H1 (cell line): Measurements from ENCODE around the gene PHF24.

Source experiments
- EZH2 ChIP-seq: fragments of 200-600 bp; sonication (generic); IDR thresholded peaks from 2 replicates; pipeline ENCODE4 v1.7.1; 2012; ENCODE audit warnings: low read depth, mild to moderate bottlenecking, moderate library complexity, low read length, inconsistent platforms; ENCODE audit not compliant: severe bottlenecking
- TF ChIP-seq, protein P1 (sequence below), 3 experiments: IDR thresholded peaks; 1 replicate in 2 of 3; 2 replicates in 1 of 3; pipeline versions ENCODE4 v1.5.1 to v1.6.1; 2011; ENCODE audit warnings: low read length in 3 of 3, mild to moderate bottlenecking in 3 of 3, inconsistent platforms in 2 of 3, low read depth in 1 of 3, moderate library complexity in 1 of 3; ENCODE audit not compliant: insufficient read depth in 1 of 3; ENCODE audit errors: control extremely low read depth in 1 of 3

DNA sequence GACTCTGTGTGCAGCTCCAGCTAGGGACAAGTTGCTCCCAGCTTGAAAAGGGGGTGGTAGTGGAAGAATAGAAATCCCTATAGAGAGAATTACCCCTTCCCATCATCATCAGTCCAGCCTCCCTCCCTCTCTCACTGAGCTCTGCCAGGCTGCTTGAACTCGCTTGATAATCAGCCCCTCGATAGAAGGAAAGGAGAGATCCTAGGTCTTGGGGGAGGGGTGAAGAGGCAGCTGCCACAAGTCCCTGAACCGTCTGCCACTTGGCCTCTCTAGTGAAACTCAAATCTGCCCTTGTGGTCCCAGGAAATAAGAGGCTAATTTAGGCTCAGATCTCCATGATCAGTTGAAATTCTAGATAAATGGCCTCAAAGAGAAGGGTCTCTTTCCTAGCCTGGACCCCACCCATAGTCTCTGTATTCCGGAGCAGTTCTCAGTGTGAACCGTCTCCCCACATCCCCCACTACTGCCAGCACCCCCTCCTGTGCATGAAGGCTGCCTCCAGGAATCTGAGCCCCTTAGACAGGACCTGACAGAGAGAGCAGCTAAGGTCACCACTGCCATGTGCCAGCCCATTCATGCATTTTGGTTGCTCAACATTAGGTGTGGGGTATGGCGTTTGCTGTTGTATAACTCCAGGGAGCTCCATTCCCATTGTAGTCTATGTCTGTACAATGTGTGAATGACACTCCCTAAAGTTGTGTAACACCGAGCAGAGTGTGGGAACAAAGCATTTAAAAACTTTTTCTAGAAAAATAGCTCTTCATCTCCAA lies 37.0 kb downstream of the PHF24 start:
- no peak for TF ChIP-seq EZH2
- TF ChIP-seq, protein P1, sequence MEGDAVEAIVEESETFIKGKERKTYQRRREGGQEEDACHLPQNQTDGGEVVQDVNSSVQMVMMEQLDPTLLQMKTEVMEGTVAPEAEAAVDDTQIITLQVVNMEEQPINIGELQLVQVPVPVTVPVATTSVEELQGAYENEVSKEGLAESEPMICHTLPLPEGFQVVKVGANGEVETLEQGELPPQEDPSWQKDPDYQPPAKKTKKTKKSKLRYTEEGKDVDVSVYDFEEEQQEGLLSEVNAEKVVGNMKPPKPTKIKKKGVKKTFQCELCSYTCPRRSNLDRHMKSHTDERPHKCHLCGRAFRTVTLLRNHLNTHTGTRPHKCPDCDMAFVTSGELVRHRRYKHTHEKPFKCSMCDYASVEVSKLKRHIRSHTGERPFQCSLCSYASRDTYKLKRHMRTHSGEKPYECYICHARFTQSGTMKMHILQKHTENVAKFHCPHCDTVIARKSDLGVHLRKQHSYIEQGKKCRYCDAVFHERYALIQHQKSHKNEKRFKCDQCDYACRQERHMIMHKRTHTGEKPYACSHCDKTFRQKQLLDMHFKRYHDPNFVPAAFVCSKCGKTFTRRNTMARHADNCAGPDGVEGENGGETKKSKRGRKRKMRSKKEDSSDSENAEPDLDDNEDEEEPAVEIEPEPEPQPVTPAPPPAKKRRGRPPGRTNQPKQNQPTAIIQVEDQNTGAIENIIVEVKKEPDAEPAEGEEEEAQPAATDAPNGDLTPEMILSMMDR (IDR thresholded peaks at IDR 0.05; ENCODE audit: control extremely low read depth in 1 of 3, insufficient read depth in 1 of 3, low read depth in 1 of 3, low read length in 3 of 3), result no peak
